GM06990 (cell line): ENCODE data around the gene PTPRN2.
"Not testable (repeated sequence)": the region's sequence is repeated elsewhere in the genome, so short reads cannot be mapped to it uniquely, and the experiment has no call there.

Experiments used
- DNase-seq: peaks from one replicate; pipeline ENCODE4 v3.0.0-alpha.2; 2011; ENCODE audit not compliant: insufficient read length; ENCODE audit errors: extremely low read depth
- H3K27me3 ChIP-seq: replicated peaks from 2 replicates; pipeline ENCODE4 v1.6.0; 2011; ENCODE audit warnings: low read length; ENCODE audit not compliant: control insufficient read depth, insufficient read depth
- H3K36me3 ChIP-seq: 2 replicates; pipeline ENCODE4 v1.5.1; 2011; ENCODE audit warnings: low read length; ENCODE audit not compliant: control insufficient read depth, insufficient read depth
- H3K4me3 ChIP-seq: replicated peaks from 2 replicates; pipeline ENCODE4 v1.5.1; 2011; ENCODE audit warnings: low read depth, mild to moderate bottlenecking, control low read depth, low read length
- CTCF ChIP-seq: IDR thresholded peaks from 2 replicates; pipeline ENCODE4 v1.5.1; 2011; ENCODE audit warnings: low read length, control low read depth, mild to moderate bottlenecking, inconsistent platforms; ENCODE audit not compliant: insufficient read depth, poor library complexity, severe bottlenecking

Gene PTPRN2

GRCh38 chr7:157594306-157594705 is 993.3 kb downstream of the PTPRN2 start:
- no peak overlapping the region for H3K4me3 ChIP-seq
- no peak for TF ChIP-seq CTCF
- no peak for DNase-seq
- no peaks in the 10 kb centered on the region for H3K36me3 ChIP-seq
- H3K27me3 ChIP-seq: no peaks in the 10 kb centered on the region

GRCh38 chr7:157593541-157593940 is 994.1 kb downstream of the PTPRN2 start:
- no peak overlapping the region for H3K4me3 ChIP-seq
- H3K27me3 ChIP-seq: no peaks in the 10 kb centered on the region
- DNase-seq: no peak
- H3K36me3 ChIP-seq: no peaks in the 10 kb centered on the region
- TF ChIP-seq CTCF: no peak

- H3K36me3 ChIP-seq, H3K4me3 ChIP-seq, DNase-seq, H3K27me3 ChIP-seq: not testable (repeated sequence)
These were observed 994.8 kb downstream of the PTPRN2 start for GRCh38 chr7:157592636-157593320.

- H3K27me3 ChIP-seq: no peaks in the 10 kb centered on the region; the same call in 1 of the 2 replicates
- no peak for DNase-seq
- H3K4me3 ChIP-seq: no peak overlapping the region
- TF ChIP-seq CTCF: no peak
- H3K36me3 ChIP-seq: no peaks in the 10 kb centered on the region
These were observed 997.1 kb downstream of the PTPRN2 start for GRCh38 chr7:157590526-157590925.

GRCh38 chr7:157589680-157590079 is 997.9 kb downstream of the PTPRN2 start:
- no peak for TF ChIP-seq CTCF
- Histone ChIP-seq H3K36me3 (no peaks in the 10 kb centered on the region), H3K4me3 (no peak overlapping the region), H3K27me3 (no peaks in the 10 kb centered on the region; the same call in 1 of the 2 replicates)
- no peak for DNase-seq

- H3K27me3 ChIP-seq: no peaks in the 10 kb centered on the region; the same call in 1 of the 2 replicates
- no peak for TF ChIP-seq CTCF
- H3K36me3 ChIP-seq: no peaks in the 10 kb centered on the region
- no peak overlapping the region for H3K4me3 ChIP-seq
- DNase-seq: no peak
These were observed 999.6 kb downstream of the PTPRN2 start for GRCh38 chr7:157587805-157588560.
